Measurements from ENCODE around the gene OBI1. TPM values are rescaled to one million over a fixed set of nuclear protein-coding genes. Genes with fewer than 3 reads are reported as not detected.
"Not testable (repeated sequence)": the region's sequence is repeated elsewhere in the genome, so short reads cannot be mapped to it uniquely, and the experiment has no call there.

Gene OBI1
- total RNA-seq, 1 experiment from 2014 or later: 11.8 TPM

DNA sequence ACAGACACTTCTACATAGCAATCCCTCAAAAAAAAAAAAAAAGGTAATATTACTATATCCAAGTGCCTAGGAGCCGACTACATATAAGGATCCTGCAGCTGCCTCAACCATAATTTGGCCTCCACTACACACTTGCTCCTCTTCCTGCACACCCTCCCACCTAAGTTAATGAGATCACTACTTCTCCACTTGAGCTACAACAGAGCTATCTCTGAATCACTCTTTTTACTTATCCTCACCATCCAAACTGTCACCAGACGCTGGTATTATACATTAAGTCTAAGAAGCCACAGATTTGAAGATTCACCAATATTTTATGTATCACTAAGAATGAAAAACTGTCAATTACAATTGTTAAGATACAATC, 8.3 kb downstream of the OBI1 start:
- no peak for DNase-seq (ENCODE audit: extremely low read depth, low read depth)

DNA sequence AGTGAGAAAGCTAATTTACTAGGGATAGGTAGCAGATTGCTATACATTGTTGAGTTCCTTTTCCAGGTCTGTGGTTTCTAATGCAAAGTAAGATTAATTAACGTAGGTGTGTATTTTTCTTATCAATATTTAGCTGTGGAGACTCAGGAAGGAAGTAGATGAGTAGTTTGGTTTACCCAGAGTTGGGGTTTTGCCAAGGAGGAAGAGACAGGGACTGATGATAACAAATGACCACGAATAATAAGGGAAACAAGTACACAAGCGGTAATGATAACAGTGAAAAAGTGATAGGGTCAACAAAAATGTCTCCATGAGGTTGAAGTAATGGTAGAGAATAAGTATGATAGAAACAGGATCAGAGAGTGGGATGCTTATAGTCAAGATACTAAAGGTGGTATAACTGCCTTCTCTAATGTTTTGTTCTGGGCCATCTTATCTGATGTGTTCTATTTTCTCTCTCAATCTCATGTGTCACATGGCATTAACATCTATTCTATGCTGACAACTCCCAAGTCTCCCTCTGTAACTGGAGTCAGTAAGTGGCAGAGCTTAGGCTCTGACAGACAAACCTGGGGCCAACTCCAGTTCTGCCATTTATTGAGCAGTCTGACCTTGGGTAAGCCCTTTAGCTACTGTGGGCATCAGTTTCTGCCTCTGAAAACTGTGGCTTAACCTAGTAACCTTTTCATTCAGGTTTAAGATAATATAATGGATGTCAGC, 8.8 kb downstream of the OBI1 start:
- DNase-seq (ENCODE audit: extremely low read depth, low read depth): no peak

DNA sequence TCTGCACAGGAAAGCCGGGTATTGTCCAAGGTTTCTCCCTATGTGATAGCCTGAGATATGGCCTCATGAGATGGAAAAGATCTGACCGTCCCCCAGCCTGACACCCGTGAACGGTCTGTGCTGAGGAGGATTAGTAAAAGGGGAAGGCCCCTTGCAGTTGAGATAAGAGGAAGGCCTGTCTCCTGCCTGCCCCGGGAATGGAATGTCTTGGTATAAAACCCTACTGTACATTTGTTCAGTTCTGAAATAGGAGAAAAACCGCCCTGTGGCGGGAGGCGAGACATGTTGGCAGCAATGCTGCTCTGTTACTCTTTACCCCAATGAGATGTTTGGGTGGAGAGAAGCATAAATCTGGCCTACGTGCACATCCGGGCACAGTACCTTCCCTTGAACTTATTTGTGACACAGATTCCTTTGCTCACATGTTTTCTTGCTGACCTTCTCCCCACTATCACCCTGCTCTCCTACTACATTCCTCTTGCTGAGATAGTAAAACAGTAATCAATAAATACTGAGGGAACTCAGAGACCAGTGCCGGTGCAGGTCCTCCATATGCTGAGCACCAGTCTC, 11.8 kb downstream of the OBI1 start:
- DNase-seq (ENCODE audit: extremely low read depth, low read depth): not testable (repeated sequence)

DNA sequence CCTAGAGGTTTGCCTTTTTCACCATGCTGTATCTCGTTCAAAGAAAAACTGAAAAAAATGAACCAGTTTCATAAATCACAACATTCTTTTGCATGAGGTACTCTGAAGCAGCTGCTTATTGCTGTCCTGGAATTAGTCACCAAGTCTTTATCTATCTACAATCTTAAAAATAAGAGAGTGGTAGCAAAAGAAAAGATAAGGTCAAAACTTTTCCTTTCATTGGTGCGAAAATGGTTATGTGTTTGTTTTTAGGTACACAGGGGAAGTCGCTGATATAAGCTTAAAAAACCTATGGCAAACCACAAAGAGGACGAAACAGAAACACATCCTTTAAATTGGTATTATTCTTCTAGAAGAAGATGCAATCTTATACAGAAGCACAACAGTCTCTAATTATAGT, 20.7 kb downstream of the OBI1 start:
- DNase-seq (ENCODE audit: extremely low read depth, low read depth): no peak

DNA sequence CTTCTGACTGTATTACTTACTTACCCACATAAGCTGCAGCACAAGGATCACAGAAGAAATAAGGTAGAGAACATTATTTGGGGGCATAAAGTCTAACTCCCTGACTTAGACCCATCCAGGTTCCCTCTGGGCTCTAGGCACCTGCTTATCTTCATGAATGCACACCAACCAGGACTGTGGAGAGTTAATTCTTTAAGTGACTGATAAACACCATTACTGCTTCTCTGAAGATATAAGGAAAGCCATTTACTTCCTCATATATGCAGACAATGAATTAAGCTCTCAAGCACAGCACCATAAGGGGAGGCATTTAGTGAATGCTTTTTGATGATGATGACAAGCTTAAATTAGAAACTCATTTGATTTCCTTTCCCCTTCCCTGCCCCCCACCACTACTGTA, 22.5 kb downstream of the OBI1 start:
- no peak for DNase-seq (ENCODE audit: extremely low read depth, low read depth)

DNA sequence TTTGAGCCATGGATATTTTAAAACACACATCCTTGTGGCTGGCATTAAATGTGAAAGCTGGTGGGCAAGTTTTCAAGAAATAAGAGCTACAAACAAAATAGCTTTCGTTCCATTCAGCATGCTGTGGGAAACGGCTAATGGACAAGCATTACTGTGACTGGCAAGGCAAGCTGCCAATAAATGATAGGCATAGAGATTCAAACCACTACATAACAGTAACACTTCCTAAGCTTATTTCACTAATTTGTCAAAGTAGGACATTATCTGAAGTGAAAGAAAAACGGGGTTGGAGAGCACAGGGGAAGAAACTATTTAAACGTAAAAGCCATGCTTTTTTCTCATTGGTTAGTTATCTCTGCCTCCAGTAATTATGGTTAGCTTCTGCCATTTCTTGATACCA, 26.0 kb downstream of the OBI1 start:
- DNase-seq (ENCODE audit: extremely low read depth, low read depth): no peak

DNA sequence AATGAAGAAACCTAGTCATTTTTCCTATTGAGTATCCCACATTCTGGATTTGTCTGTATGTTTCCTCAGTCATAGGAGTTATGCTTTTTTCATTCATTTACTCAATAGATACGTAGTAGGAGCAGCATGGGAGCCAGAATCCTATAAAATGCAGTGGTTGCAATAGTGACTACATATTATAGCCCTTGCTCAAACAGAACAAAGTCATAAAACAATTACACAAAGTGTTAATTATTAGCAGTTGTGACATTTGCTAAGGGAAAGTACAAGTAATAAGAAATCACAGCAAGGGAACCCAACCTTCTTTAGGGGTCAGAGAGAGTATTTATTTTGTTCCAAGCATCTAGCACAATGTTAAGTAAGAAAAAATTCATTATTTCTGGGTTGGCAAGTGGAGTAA, 27.9 kb downstream of the OBI1 start:
- no peak for DNase-seq (ENCODE audit: extremely low read depth, low read depth)

DNA sequence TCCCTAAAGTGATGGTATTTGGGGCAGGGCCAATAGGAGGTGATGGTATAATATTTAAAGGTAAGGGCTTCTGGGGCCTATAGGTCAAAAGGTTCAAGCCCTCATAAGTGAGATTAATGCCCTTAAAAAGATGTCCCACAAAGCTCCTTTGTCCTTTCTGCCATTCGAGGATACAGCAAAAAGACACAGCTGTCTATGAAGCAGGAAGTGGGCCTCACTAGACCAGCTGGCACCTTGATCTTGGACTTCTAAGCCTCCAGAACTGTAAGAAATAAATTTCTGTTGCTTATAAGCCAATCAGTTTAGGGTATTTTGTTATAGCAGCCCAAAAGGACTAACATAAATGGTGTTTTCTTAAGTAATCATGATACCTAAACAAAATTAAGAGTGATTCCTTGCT, 28.4 kb downstream of the OBI1 start:
- no peak for DNase-seq (ENCODE audit: extremely low read depth, low read depth)

DNA sequence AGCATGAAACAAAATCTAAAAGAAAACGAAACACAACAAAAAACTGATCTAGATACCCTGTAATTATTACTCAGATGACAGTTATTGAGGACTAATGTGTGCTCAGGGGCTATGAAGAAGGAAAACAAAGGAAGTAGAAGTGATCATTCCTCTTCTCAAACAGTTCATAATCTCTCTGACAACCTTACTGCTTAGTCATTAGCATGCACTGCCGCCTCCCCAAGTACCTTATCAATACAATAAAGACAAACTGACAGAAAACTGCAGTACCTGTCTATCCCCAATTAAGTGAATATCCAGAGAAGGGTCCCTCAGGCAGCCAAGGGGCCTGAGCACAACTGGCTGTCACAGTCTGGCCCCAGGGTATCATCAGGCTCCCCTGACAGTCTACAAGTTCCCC, 33.6 kb downstream of the OBI1 start:
- DNase-seq (ENCODE audit: extremely low read depth, low read depth): no peak

DNA sequence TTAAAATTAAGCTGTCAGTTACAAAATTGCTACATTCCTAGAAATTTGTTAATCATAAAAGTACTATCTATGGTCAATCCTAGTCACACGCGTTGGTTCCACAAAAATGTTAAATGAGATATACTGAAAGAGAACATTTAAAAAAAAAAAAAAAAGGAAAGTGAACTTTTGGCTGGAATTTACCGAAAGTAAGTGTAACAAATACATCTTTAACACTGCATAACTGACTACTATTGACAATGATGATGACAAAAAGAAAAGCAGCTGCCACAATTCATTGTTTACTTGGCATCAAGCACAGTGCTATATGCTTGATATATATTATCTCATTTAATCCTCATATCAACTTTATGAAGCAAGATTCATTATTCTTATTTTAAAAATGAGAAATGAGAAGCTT, 35.8 kb downstream of the OBI1 start:
- DNase-seq (ENCODE audit: extremely low read depth, low read depth): no peak

DNA sequence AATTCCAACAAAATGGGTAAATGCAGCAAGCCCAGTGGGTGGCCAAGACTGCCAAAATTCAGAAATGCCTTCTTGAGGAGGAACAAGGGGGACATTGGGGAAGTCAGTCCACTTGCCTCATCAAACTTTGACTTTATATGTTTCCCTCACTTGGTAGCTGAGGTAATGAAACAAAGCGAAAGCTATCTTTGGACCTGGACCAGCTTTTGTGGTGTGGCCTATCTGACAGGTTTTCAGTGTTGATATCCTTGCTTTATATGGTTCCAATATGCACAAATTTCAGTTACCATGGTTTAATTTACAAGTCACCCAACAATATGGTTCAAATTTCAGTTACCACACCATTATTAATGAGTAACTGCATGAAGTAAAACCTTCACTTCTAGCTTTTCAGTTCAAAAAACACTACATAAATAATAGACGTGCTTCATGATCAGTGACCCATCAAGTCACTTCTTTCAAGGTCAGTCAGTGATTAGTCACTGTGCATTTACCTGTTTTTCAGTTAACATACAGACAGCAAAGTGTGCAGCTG, 38.0 kb downstream of the OBI1 start:
- no peak for DNase-seq (ENCODE audit: extremely low read depth, low read depth)

DNA sequence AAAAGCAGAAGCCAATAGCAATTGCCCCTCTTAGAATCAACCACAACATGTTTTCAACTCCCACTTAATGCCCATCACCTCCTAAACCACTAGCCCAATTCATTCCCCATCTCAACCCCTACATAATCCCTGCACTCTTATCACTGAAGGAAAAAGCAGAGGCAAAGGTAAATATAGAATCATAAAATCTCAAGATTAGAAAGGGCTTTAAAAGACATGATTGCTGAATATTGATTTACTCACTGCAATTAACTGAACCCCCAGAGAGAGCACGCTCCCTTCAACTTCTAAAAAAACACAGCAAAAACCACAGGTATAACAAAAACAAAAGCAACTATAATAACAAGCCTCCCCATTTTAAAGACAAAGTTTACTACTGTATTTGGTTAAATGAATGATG, 40.5 kb downstream of the OBI1 start:
- no peak for DNase-seq (ENCODE audit: extremely low read depth, low read depth)

DNA sequence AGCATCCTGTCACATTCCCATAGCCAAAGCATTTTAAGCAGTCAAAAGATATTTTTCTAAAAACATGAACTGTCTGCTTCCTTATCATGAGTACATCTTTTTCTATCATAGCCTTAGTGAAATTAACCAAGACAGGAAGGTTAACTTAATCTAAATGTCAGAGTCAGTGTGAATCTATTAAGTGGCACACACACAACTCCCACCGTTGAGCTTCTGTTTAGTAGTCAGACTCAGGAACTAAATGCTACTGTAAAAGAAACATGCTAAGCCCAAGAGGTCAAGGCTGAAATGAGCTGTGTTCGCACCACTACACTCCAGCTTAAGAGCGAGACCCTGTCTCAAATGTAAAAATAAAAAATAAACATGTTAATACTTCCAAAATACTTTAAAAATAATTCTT, 47.9 kb downstream of the OBI1 start:
- no peak for DNase-seq (ENCODE audit: extremely low read depth, low read depth)

DNA sequence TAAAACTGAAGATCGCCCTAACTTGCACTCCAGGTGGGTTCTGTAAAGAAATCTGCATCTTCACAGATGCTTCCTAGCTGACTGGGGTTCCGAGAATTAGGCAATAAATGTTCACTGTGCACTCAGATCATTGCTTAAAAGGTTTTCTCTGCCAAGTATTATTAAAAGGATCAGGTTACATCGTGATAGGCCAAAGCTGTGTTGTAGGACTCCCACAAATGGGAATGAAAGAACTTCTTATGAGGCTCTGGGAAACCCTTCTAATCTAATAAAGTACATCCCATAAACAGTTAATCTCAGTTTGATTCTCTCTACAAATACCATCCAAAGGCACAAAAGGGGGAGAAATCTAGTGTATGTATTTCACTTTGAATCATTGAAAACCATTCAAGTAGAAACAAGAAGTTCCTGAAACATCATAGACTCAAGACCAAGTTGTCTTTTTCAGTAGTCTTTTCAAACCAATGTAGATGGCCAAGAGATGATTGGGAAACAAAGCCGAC, 48.5 kb downstream of the OBI1 start:
- DNase-seq (ENCODE audit: extremely low read depth, low read depth): no peak

DNA sequence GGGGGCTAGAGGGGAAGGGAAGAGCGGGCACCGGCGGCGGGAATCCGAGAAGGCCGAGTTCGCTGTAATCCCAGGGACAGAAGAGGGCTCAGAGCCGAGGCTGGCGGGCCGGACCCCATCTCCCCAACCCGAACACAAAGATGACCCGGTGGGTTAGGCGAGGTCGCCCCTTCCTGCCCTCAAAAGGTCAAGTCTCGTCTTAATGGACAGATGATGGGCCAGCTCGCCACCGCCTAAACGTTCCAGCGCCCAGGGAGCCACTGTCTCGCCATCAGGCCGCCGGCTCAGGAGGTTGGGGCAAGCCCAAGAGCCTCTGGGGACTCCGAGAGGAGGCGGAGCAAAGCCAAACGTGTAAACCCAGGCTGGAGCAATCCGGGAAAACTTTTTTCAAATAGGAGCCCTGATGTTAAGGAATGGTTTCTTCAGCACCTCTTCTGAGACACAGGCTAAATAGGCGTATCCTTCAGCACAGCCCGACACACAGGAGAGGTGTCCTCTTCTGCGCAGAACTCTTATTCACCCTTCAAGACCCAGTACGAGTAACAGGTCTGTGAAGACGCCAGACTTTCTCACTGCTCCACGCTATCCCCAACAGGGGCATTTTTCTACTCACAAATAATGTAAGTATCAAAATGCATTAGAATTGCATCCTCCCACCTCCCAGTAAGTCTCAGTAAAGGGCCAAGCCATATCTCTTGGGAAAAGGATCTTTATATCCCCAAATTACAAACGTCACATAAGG, 49.3 kb downstream of the OBI1 start:
- DNase-seq (ENCODE audit: extremely low read depth, low read depth): no peak

DNA sequence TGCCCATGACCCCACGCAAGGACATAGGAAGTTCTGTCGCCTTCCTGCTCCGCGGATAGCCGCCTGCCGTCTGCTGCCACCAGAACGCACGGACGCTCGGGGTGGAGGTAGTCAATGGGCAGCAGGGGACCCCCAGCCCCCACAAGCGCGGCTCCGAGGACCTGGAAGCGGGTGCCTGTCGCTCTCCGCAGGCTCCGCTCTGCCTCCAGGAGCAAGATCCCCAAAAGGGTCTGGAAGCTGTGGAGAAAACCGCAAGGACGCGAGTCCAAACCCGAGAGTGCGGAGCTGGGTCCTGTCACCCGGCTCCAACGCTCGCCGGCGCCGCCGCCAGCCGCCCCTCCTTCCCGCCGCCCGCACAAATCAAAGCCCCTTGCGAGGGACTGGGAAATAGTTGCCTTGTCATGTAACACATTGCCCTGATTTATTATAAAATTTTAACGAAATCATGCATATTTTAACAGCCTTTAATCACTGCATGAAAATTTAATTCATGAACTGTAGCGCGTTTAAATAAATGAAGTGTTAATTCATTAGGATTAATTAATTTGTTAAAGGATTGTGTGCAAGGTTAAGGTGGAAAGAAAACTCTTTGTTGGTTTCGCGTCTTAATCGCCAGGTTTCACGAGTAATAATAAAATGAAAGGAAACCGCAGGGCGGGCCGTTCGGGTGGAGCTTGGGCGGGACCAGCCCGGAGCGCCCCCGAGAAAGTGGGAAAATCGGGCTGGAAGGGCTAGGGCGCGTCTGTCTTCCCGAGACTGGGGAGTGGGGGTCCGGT, 50.1 kb downstream of the OBI1 start:
- no peak for DNase-seq (ENCODE audit: extremely low read depth, low read depth)

DNA sequence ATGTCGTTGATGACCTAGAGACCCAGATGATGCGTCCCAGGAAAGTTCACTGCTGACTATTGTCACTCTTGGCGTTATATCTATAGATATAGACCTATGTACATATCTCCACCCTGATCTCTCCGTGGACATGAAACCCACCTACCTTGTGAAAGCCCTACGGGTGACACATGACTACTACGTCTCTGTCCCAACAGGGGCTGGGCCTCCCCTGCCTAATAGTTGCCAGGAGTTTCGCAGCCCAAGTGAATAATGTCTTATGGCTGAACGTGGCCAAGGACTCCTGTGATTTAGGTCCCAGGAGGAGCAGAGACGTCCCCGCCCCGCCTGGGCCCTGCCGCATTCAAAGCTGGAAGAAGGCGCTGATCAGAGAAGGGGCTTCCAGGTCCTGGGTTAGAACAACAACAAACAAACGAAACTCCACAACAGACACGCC, 50.7 kb downstream of the OBI1 start:
- DNase-seq (ENCODE audit: extremely low read depth, low read depth): no peak

DNA sequence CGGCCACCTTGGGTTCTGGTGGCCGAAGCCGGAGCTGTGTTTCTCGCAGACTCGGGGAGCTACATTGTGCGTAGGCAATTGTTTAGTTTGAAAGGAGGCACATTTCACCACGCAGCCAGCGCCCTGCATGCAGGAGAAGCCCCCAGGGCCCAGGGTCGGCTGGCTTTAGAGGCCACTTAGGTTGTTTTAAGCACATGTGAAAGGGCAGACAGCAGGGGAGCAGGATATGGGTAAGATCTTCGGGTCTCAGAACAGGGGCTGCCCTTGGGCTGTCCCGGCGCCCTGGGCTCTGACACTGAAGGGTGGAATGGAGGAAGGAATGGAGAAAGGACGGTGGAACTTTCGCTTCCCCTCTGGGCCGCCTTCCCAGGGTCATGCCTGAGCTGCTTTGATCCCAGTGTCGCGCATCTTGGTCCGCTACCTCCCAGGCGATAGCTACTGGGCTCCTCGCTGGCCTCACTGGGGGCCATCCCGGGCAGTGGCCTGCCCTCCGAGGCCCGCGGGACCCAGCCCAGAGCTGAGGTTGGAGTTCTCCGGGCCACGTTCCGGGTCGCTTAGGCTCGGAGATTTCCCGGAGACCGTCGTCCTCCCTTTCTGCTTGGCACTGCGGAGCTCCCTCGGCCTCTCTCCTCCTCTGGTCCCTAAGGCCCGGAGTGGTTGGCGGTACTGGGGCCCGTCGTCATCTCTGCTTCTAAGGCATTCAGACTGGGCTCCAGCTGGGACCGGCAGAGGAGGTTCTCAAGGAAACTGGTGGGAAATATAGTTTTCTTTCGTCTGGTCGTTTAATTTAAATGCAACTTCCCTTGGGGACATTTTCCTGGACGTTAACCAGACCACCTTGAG, 51.3 kb downstream of the OBI1 start:
- no peak for DNase-seq (ENCODE audit: extremely low read depth, low read depth)

DNA sequence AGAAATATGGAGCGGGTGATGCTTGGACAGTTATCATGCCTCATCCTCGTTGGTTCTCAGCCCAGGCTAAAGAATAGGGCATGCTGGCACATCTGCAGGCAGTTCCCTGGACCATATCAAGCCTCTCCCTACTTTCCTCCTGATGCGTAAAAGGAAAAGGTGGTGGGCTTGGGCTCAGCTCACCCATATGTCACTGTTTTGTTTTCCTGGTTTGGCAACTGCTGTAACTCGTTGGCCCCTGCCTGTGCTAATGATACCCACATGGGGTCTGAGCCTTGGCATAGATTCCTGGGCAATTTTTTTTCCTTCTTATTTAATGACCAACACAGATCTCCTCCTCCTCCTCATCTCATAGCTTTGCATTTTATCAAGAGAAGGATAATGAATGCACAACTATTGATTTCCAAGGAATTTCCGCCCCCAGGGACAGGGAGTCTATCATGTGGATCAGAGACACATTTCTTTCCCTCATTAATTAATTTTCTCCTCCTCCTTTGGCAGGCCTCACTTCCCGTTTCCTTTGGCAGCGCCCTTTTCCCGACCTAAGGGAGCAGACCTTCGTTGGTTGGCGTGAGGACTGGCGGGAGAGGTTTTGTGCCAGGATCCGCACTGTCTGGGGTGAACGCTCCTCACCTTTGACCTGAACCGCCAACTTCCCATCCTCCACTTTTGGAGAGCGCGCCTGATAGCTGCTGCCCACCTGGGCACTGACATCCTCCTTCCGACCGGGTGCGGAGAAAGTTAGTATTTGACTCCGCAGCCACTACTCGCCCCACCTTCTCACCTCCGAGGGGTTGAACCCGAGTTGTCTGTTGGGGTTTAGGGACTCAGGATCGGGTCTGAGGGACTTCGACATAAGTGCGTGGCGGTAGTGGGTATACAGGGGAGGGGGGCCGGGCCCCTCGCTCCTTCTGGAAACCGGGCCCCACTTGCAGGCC, 52.2 kb downstream of the OBI1 start:
- no peak for DNase-seq (ENCODE audit: extremely low read depth, low read depth)
